ENCODE results near the gene TBL2. TPM values are rescaled to one million over a fixed set of nuclear protein-coding genes. Genes with fewer than 3 reads are reported as not detected.
"Not testable (repeated sequence)": the region's sequence is repeated elsewhere in the genome, so short reads cannot be mapped to it uniquely, and the experiment has no call there.

The TBL2 gene
- total RNA-seq, 3 donors from 2014 or later, result 34.0 to 42.6 (median 42.1) TPM

GRCh38 chr7:73547841-73548240 is 30.5 kb downstream of the TBL2 start:
- Mint-ChIP-seq H3K36me3 (ENCODE audit: insufficient read depth) (peaks cover 21% of the 10 kb centered on the region), H3K9me3 (no peaks in the 10 kb centered on the region), H3K4me3 (no peak overlapping the region), H3K27me3 (ENCODE audit: low read depth) (no peaks in the 10 kb centered on the region), H3K4me1 (ENCODE audit: low read depth) (peaks cover 31% of the 10 kb centered on the region)
- DNase-seq (no peak), ATAC-seq (no peak)

GRCh38 chr7:73544678-73545077 is 33.7 kb downstream of the TBL2 start:
- Mint-ChIP-seq H3K9me3 (no peaks in the 10 kb centered on the region), H3K4me3 (no peak overlapping the region), H3K27me3 (ENCODE audit: low read depth) (no peaks in the 10 kb centered on the region), H3K36me3 (ENCODE audit: insufficient read depth) (peaks cover 26% of the 10 kb centered on the region), H3K4me1 (ENCODE audit: low read depth) (peaks cover 26% of the 10 kb centered on the region)
- DNase-seq, result no peak
- no peak for ATAC-seq

GRCh38 chr7:73541722-73542121 is 36.7 kb downstream of the TBL2 start:
- no peak for ATAC-seq
- Mint-ChIP-seq H3K4me1 (ENCODE audit: low read depth) (peaks cover 9% of the 10 kb centered on the region), H3K9me3 (no peaks in the 10 kb centered on the region), H3K36me3 (ENCODE audit: insufficient read depth) (peaks cover 41% of the 10 kb centered on the region), H3K4me3 (no peak overlapping the region), H3K27me3 (ENCODE audit: low read depth) (no peaks in the 10 kb centered on the region)
- no peak for DNase-seq

GRCh38 chr7:73539709-73540108 is 38.7 kb downstream of the TBL2 start:
- DNase-seq (no peak), ATAC-seq (no peak)
- no peak overlapping the region for H3K4me3 Mint-ChIP-seq
- no peaks in the 10 kb centered on the region for H3K27me3 Mint-ChIP-seq (ENCODE audit: low read depth)
- H3K9me3 Mint-ChIP-seq, result no peaks in the 10 kb centered on the region
- H3K36me3 Mint-ChIP-seq (ENCODE audit: insufficient read depth), result peaks cover 46% of the 10 kb centered on the region
- peaks cover 3% of the 10 kb centered on the region for H3K4me1 Mint-ChIP-seq (ENCODE audit: low read depth)

- not testable (repeated sequence) for H3K4me1 Mint-ChIP-seq (ENCODE audit: low read depth); H3K27me3 Mint-ChIP-seq (ENCODE audit: low read depth); ATAC-seq; DNase-seq; H3K9me3 Mint-ChIP-seq; H3K4me3 Mint-ChIP-seq
- H3K36me3 Mint-ChIP-seq (ENCODE audit: insufficient read depth), result peaks cover 43% of the 10 kb centered on the region
Observed at GRCh38 chr7:73538510-73538909, 39.9 kb downstream of the TBL2 start.

- ATAC-seq (no peak), DNase-seq (no peak)
- Mint-ChIP-seq H3K36me3 (ENCODE audit: insufficient read depth) (peaks cover 32% of the 10 kb centered on the region), H3K9me3 (no peaks in the 10 kb centered on the region), H3K4me3 (no peak overlapping the region), H3K4me1 (ENCODE audit: low read depth) (no peaks in the 10 kb centered on the region), H3K27me3 (ENCODE audit: low read depth) (no peaks in the 10 kb centered on the region)
Observed at GRCh38 chr7:73537051-73537450, 41.3 kb downstream of the TBL2 start.

- Mint-ChIP-seq H3K36me3 (ENCODE audit: insufficient read depth) (peaks cover 29% of the 10 kb centered on the region), H3K27me3 (ENCODE audit: low read depth) (no peaks in the 10 kb centered on the region), H3K4me1 (ENCODE audit: low read depth) (no peaks in the 10 kb centered on the region), H3K4me3 (no peak overlapping the region), H3K9me3 (no peaks in the 10 kb centered on the region)
- ATAC-seq, result no peak
- DNase-seq, result no peak
Observed at GRCh38 chr7:73536479-73536878, 41.9 kb downstream of the TBL2 start.

- not testable (repeated sequence) for H3K9me3 Mint-ChIP-seq; ATAC-seq; DNase-seq; H3K4me3 Mint-ChIP-seq; H3K27me3 Mint-ChIP-seq (ENCODE audit: low read depth); H3K4me1 Mint-ChIP-seq (ENCODE audit: low read depth)
- H3K36me3 Mint-ChIP-seq (ENCODE audit: insufficient read depth), result peaks cover 27% of the 10 kb centered on the region
Observed at GRCh38 chr7:73535918-73536317, 42.5 kb downstream of the TBL2 start.

- peaks cover 22% of the 10 kb centered on the region for H3K36me3 Mint-ChIP-seq (ENCODE audit: insufficient read depth)
- no peaks in the 10 kb centered on the region for H3K27me3 Mint-ChIP-seq (ENCODE audit: low read depth)
- DNase-seq, result no peak
- H3K4me3 Mint-ChIP-seq, result no peak overlapping the region
- no peaks in the 10 kb centered on the region for H3K9me3 Mint-ChIP-seq
- H3K4me1 Mint-ChIP-seq (ENCODE audit: low read depth), result no peaks in the 10 kb centered on the region
- ATAC-seq, result no peak
Observed at GRCh38 chr7:73533742-73534141, 44.6 kb downstream of the TBL2 start.

- ATAC-seq, result no peak
- Mint-ChIP-seq H3K4me1 (ENCODE audit: low read depth) (peaks cover 8% of the 10 kb centered on the region), H3K4me3 (no peak overlapping the region), H3K9me3 (no peaks in the 10 kb centered on the region), H3K27me3 (ENCODE audit: low read depth) (no peaks in the 10 kb centered on the region), H3K36me3 (ENCODE audit: insufficient read depth) (peaks cover 13% of the 10 kb centered on the region)
- DNase-seq, result no peak
Observed at GRCh38 chr7:73532224-73532623, 46.2 kb downstream of the TBL2 start.

- ATAC-seq, result no peak
- H3K36me3 Mint-ChIP-seq (ENCODE audit: insufficient read depth), result peaks cover 2% of the 10 kb centered on the region
- DNase-seq, result no peak
- peaks cover 14% of the 10 kb centered on the region for H3K4me1 Mint-ChIP-seq (ENCODE audit: low read depth)
- no peak overlapping the region for H3K4me3 Mint-ChIP-seq
- no peaks in the 10 kb centered on the region for H3K9me3 Mint-ChIP-seq
- no peaks in the 10 kb centered on the region for H3K27me3 Mint-ChIP-seq (ENCODE audit: low read depth)
Observed at GRCh38 chr7:73530800-73531199, 47.6 kb downstream of the TBL2 start.

GRCh38 chr7:73526896-73527821 is 51.2 kb downstream of the TBL2 start:
- Mint-ChIP-seq H3K4me3 (no peak overlapping the region), H3K27me3 (ENCODE audit: low read depth) (no peaks in the 10 kb centered on the region)

GRCh38 chr7:73526158-73526494 is 52.3 kb downstream of the TBL2 start:
- DNase-seq; H3K36me3 Mint-ChIP-seq (ENCODE audit: insufficient read depth); H3K4me3 Mint-ChIP-seq; ATAC-seq; H3K27me3 Mint-ChIP-seq (ENCODE audit: low read depth); H3K9me3 Mint-ChIP-seq: not testable (repeated sequence)
- peaks cover 37% of the 10 kb centered on the region for H3K4me1 Mint-ChIP-seq (ENCODE audit: low read depth)

More at GRCh38 chr7:73526896-73527821, 51.2 kb downstream of the TBL2 start:
- H3K9me3 Mint-ChIP-seq, result no peaks in the 10 kb centered on the region
- DNase-seq, result no peak
- H3K4me1 Mint-ChIP-seq (ENCODE audit: low read depth), result peaks cover 36% of the 10 kb centered on the region
- ATAC-seq, result no peak
- H3K36me3 Mint-ChIP-seq (ENCODE audit: insufficient read depth), result no peaks in the 10 kb centered on the region

- no peaks in the 10 kb centered on the region for H3K9me3 Mint-ChIP-seq
- DNase-seq (peak; percentile 96), ATAC-seq (peak; percentile 95 to 96)
- H3K36me3 Mint-ChIP-seq (ENCODE audit: insufficient read depth), result peaks cover 22% of the 10 kb centered on the region
- peaks cover 61% of the 10 kb centered on the region for H3K4me1 Mint-ChIP-seq (ENCODE audit: low read depth)
- H3K4me3 Mint-ChIP-seq, result peak within 1 kb of the TSS; percentile 97
- H3K27me3 Mint-ChIP-seq (ENCODE audit: low read depth), result no peaks in the 10 kb centered on the region
Observed at GRCh38 chr7:73522105-73522872, 56.1 kb downstream of the TBL2 start, which contains the start of gene BAZ1B. TSS of gene BAZ1B (minus strand) at chr7:73522293. CDS start at chr7:73521933, 360 bp downstream.

All from activated T-cell treated with anti-CD3 and anti-CD28 coated beads, Interleukin-2, amount 50 U/mL, for 4 hours (primary cell).